Iris pigment epithelial cell (primary cell): ENCODE measurements around the gene AGPAT3.
A peak's percentile ranks its signal among the peaks of the same experiment; 100 is the strongest.

Experiments used
- DNase-seq: peaks from one replicate; pipeline ENCODE4 v3.0.0-alpha.2; 2011; ENCODE audit warnings: low read depth

The AGPAT3 gene

GRCh38 chr21:44024257-44024656, 159.2 kb downstream of the AGPAT3 start:
- DNase-seq: no peak

- peak; percentile 75 for DNase-seq
Observed at GRCh38 chr21:44024887-44025353, 159.9 kb downstream of the AGPAT3 start.

GRCh38 chr21:44027607-44028286, 162.7 kb downstream of the AGPAT3 start:
- DNase-seq: no peak

GRCh38 chr21:44028287-44028659, 163.2 kb downstream of the AGPAT3 start:
- no peak for DNase-seq

- no peak for DNase-seq
Observed at GRCh38 chr21:44029460-44030087, 164.6 kb downstream of the AGPAT3 start.

GRCh38 chr21:44035244-44035643, 170.2 kb downstream of the AGPAT3 start:
- DNase-seq: no peak
